Hematopoietic multipotent progenitor cell treated with erythropoietin and hydrocortisone succinate and interleukin-3 and kit ligand, for 8 days (in vitro differentiated cells): ENCODE measurements around the gene NCOA6.

Source experiments
- DNase-seq: peaks from one replicate; pipeline ENCODE4 v3.0.0-alpha.2; 2015

The NCOA6 gene

DNA sequence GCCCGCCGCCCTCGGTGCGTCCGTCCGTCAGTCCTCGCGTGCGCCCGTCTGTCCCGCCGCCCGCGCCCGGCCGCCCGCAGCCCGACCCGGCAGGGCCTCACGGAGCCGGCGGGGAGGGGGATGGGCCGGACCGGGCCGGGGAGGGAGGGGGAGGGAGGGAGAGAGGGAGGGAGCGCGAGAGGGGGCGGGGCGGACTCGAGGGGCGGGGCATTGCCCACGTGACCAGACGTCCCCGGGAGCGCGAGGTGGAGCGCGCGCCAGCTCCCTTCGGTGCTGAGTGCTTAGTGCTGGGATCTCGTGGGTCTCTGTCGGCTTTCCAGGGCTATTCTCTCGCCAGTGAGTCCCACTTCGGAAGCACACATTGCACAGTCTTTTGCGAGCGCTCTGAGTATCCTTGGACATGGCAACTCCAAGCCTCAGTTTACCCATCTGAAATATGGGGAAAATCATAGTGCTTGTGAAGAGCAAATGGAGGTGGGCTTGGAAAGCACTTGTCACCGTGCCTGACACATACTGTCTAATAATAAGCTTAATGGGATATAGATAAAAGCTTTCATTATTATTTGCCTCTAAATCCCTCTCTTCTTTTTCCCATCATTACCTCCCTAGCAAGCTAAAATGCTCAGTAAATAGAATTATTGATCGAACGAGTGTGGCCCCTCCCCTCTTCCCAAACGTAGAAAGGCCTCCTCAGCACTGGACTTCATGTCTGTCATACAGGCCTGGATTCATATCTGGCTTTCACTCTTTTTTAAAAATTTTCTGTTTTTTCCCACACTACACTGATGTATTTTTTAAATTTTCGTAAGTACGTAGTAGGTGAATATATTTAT lies at the start of gene NCOA6:
TSS of gene NCOA6 (minus strand) at position 122 of the 833 bp plus-strand sequence. CDS start 43,296 bp downstream, outside the sequence.
- peak; percentile 78 for DNase-seq

DNA sequence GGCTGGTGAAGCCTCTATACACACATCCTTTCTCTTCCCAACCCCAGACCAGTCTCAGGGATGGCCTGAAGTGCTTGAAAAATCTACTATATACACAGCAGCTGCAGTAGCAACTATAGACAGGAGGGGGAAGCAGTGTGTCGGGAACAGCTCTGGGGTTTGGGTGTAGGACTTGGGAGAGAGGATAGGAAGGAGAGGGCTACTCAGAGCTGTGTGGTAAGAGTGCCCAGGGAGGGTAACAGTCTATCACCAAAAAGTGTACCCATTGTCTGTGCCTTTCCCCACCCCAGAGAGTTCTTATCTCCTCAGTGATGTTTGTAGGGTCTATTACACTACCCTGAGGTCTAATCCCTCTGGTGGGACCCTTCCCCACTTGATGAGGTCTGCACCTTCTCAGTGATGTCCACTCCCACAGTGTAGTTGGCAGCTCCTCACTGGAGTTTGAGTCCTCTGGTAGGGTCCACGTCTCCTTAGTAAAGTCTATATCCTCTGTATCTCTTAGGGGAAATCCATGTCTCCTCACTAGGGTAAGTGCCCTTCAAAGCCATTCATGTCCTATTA lies 48.7 kb upstream of the NCOA6 start:
- peak; percentile 89 for DNase-seq

DNA sequence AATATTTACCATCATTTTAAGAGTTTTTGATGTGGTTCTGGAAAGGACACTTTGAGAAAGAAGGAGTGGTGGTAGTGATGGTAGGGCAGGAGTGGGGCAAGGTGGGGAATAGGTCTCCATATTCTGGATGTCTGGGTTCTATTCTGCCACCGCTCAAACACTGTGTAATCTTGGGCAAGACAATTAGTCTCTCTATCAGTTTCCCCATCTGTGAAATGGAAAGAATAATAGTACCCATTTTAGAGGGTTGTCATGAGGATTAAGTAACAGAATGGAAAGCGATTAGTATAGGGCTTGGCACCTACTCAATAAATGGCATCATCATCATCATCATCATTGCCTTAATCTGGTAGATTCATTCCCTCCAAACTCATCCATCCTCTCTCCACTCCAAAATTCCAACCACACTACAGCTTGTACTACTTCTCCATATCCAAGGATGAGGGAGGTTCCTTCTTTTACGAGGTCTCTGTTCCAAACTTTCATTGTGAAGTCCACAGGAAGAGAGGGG lies 48.2 kb upstream of the NCOA6 start:
- no peak for DNase-seq

DNA sequence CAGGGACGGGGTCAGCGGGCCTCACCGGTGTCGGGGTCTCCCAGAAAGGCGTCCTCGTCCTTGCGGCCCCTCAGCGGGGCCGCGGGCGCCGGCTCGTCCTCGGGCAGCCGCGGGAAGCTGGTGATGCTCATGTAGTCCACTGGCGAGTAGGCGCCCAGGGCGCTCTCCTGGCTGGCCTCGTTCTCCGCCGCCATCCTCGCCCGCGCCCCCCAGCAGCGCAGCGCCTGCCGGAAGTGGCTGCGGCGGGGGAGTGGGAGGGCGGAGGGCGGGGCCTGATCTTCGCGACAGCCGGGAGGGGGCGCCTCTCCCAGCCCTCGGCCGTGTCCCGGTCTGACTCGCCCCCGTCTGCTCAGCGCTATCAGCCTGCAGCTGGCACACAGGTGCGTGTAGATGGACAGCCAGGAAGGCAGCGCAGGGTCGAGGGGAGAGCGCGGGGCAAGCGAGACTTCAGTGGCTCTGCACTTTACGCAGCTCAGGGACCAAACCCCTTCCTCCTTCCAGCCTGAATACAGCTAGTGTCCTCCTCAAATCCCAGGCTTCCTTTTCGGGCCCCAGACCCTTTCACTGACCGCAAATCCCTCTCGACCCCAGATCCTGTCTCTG lies 47.3 kb upstream of the NCOA6 start, which contains the start of gene GGT7:
TSS of gene GGT7 (minus strand) at position 235 of the 603 bp plus-strand sequence. CDS start at position 194, 41 bp downstream.
- peak; percentile 70 for DNase-seq

GRCh38 chr20:34871966-34872621 lies 46.6 kb upstream of the NCOA6 start:
- no peak for DNase-seq

GRCh38 chr20:34871320-34871926 lies 46.0 kb upstream of the NCOA6 start:
- no peak for DNase-seq

DNA sequence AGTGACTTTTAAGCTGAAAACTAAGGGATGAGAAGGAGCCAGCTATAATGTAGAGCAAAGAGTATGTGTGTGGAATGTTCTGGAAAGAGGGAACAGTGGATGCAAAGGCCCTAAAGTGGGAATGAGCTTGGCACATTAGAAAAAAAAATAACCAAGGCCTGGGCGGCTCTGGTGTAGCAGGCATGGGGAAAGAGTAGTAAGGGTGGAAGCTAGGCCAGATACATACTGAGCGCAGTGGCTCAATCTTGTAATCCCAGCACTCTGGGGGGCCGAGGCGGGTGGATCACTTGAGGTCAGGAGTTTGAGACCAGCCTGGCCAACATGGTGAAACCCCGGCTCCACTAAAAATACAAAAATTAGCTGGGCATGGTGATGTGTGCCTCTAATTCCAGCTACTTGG lies 38.8 kb upstream of the NCOA6 start:
- DNase-seq, result no peak

DNA sequence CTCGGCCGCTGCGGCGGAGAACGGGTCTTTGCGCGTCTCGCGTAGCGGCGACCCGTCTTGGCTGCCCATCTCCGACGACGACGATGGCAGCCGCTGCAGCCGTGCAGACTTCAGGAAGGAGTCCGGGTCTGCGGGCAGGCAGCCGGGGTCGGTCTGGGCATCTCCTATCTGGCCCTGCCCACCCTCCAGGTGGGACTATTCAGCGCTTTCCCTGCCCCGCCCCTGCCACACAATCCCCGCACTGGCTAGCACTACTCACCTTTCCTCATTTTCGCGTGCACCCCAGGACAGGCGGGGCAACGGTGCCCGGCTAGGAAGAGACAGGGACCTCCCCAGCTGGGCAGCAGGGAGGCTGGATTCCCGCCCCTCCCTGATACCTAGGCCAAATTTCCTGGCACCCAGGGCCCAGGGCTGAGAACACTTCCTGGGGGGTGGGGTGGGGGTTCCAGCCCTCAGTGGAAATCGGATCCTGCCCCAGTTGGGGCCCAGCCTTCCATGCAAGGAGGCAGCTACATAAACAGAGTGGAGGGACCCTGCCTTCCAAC lies 38.0 kb upstream of the NCOA6 start:
- DNase-seq, result no peak

- DNase-seq, result no peak
Observed at GRCh38 chr20:34862724-34863123, 37.3 kb upstream of the NCOA6 start.

GRCh38 chr20:34861386-34862084 lies 36.1 kb upstream of the NCOA6 start:
- no peak for DNase-seq

- no peak for DNase-seq
Observed at GRCh38 chr20:34859826-34860545, 34.5 kb upstream of the NCOA6 start.

- DNase-seq, result no peak
Observed at GRCh38 chr20:34859367-34859766, 33.9 kb upstream of the NCOA6 start.

DNA sequence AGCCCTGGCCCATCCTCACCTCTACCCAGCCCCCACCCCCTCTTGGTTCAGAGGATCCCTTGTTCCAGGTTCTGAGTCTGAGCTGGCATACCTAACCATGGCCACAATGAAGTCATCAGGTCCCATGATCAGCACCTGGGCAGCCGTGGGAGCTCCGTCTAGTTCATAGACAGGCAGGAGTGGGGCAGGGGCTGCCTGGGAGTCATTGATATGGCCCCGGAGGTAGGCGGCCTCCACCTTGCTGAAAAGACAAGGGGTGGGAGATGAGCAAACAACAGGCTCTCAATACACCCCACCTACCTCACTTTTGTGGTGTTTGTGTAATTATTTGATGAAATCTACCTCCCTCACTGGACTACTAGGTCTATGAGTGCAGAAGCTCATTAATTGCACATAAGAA lies 26.8 kb upstream of the NCOA6 start:
- no peak for DNase-seq

DNA sequence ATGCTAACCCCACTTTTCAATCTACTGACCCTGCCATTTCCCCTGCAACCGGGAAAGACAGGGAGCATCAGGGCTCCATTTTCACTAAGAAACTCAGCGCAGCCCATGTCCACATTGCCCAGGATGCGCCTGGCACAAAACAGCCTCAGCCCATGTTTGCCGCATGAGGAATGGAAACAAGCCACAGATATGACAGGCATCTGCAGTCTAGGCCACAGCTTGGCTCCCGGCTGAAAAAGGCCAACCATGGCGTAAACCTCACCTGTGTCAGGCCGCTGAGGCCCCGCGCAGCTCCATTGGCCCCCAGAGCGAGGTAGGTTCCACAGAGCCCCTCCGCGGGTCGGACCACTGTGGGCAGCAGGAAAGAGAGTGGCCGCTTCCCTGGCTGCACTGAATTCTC lies 25.5 kb upstream of the NCOA6 start:
- no peak for DNase-seq

DNA sequence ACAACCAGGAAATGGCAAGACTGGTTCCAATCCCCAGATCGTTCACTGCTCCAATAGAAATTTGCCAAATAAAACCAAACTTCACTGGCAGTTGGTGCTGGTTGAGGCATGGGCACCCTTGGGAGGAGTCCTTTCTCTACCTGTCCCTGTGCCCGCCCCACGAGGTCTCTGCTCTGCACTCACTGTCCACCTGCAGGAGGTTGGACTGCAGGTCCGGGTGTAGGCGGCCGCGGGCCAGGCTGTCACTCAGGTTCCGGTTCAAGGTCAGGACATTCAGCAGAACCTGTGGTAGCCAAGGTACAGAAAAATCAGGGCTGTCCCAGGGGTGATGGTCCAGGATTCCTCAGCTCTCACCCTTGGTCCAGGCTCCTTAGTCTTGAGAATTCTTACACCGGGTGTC lies 24.3 kb upstream of the NCOA6 start:
- no peak for DNase-seq

DNA sequence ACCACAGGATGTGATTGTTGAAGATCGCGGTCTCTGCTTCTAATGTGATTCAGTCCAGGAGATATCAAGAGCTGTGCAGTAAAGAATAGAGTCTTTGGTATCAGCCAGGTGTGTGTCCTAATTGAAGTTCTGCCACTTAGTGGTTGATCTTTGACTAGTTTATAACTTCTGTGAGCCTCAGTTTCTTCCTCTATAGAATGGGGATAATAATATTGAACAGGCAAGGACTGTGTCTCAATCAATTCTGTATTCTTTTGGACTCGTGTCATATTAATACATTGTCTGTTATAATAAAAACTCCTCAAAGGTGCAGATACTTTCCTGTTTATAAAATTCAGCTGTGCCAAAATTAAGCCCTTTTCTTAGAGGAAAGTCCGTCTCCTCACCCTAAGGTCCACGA lies 23.1 kb upstream of the NCOA6 start:
- no peak for DNase-seq

DNA sequence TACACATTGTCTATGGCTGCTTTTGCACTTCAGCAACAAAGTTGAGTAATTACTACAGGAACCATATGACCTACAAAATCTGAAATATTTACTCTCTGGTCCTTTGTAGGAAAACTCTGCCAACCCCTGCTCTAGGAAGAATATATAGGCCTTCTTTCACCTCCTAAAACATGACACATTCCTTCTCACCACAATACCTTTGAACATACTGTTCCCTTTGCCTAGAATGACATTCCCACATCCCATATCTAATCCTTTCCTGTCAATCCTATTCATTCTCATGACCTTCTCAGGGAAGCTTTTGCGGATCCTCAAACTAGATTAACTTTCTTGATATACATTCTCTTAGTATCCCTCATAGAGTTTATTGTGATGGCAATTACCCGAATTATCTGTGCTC lies 18.0 kb upstream of the NCOA6 start:
- DNase-seq, result no peak

DNA sequence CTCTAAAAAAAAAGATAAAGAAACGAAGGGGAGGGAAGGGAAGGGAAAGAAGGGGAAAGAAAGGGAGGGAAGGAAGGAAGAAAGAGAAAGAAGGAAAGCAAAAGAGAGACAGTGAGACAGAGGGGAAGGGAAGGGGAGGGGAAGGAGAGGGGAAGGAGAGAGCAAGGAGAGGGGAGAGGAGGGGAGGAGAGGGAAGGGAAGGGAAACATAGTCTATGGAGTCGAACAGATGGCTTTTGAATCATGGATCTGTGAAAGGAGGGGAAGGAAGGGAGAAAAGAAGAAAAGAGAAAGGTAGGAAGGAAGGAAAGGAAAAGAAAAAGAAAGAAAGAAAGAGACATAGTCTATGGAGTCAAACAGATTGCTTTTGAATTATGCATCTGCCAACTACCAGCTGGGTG lies 16.7 kb upstream of the NCOA6 start:
- no peak for DNase-seq

- peak; percentile 68 for DNase-seq
Observed at GRCh38 chr20:34834459-34834893, 9.0 kb upstream of the NCOA6 start.

DNA sequence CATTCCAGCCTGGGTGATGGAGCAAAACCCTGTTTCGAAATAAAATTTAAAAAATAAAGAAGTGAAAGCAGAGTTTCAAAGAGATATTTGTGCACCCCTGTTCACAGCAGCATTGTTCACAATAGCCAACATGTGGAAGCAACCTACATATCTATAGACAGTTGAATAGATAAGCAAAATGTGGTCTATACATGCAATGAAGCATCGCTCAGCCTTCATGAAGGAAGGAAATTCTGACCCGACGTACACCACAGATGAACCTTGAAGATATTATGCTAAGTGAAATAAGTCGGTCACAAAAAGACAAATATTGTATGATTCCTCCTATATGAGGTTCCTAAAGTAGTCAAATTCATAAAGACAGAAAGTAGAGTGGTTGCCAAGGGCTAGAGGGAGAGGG lies 6.5 kb upstream of the NCOA6 start:
- peak; percentile 47 for DNase-seq

GRCh38 chr20:34829191-34829590 lies 3.7 kb upstream of the NCOA6 start:
- DNase-seq, result no peak
